Parathyroid adenoma (tissue), 2 donors: ENCODE results near the gene OR10H1.

Experiments used
- H2AFZ ChIP-seq: fragments of 300-600 bp; sonication (generic); one replicate; pipeline ENCODE4 v1.7.0; 2017; ENCODE audit warnings: antibody characterized with exemption, mild to moderate bottlenecking
- H3K27ac ChIP-seq: fragments of 300-600 bp; sonication (generic); one replicate; pipeline ENCODE4 v1.7.0; 2017
- H3K27me3 ChIP-seq: fragments of 300-600 bp; sonication (generic); one replicate; pipeline ENCODE4 v1.7.0; 2017; ENCODE audit warnings: low read length; ENCODE audit not compliant: control insufficient read depth, insufficient read depth
- H3K36me3 ChIP-seq: fragments of 300-600 bp; sonication (generic); one replicate; pipeline ENCODE4 v1.7.0; 2017; ENCODE audit warnings: low read length; ENCODE audit not compliant: control insufficient read depth, insufficient read depth
- H3K4me1 ChIP-seq: fragments of 300-600 bp; sonication (generic); one replicate; pipeline ENCODE4 v1.7.0; 2017; ENCODE audit warnings: control low read depth
- H3K4me2 ChIP-seq: fragments of 300-600 bp; sonication (generic); one replicate; pipeline ENCODE4 v1.7.0; 2017; ENCODE audit warnings: low read length
- H3K4me3 ChIP-seq: fragments of 300-600 bp; sonication (generic); one replicate; pipeline ENCODE4 v1.7.0; 2017; ENCODE audit warnings: low read depth, low read length
- H3K79me2 ChIP-seq: fragments of 300-600 bp; sonication (generic); one replicate; pipeline ENCODE4 v1.7.0; 2017; ENCODE audit warnings: control low read depth
- H3K9ac ChIP-seq: fragments of 300-600 bp; sonication (generic); one replicate; pipeline ENCODE4 v1.7.0; 2017; ENCODE audit warnings: mild to moderate bottlenecking
- H3K9me3 ChIP-seq: fragments of 300-600 bp; sonication (generic); one replicate; pipeline ENCODE4 v1.7.0; 2017; ENCODE audit warnings: low read length; ENCODE audit not compliant: control insufficient read depth
- CTCF ChIP-seq: fragments of 300-600 bp; sonication (generic); IDR thresholded peaks from one replicate; pipeline ENCODE4 v1.7.0; 2017; ENCODE audit warnings: antibody characterized with exemption, mild to moderate bottlenecking
- donor health status: primary hyperparathyroidism.

Gene OR10H1, protein sequence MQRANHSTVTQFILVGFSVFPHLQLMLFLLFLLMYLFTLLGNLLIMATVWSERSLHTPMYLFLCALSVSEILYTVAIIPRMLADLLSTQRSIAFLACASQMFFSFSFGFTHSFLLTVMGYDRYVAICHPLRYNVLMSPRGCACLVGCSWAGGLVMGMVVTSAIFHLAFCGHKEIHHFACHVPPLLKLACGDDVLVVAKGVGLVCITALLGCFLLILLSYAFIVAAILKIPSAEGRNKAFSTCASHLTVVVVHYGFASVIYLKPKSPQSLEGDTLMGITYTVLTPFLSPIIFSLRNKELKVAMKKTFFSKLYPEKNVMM

DNA sequence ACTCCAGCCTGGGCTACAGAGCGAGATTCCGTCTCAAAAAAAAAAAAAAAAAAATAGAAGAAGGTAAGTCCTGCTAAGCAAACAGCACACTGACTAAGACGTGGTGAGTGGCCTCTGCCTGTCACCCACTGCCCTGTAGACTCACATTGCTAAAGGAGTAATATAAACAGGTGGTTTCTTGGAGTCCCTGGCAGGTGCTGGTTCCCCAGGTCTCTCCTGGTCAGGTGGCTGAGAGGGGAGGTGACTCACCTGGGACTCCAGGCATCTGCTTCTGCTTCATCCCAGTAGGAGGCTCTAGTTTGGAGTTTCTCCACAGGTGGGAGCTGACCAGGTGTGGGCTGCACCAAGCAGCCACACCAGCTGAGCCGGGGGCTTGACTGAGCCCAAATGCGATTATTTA, at the start of gene OR10H1:
Gene OR10H1 (minus strand): TSS at position 359 of the 400 bp plus-strand sequence. CDS start 7,627 bp downstream, outside the sequence.
- Histone ChIP-seq H3K4me1 (no peaks in the 10 kb centered on the region), H2AFZ (no peak within 1 kb of the TSS), H3K27me3 (no peaks in the 10 kb centered on the region)

GRCh38 chr19:15864824-15865223, 49.4 kb upstream of the OR10H1 start:
- TF ChIP-seq CTCF, result no peak
- Histone ChIP-seq H3K9ac (no peak overlapping the region), H3K4me1 (no peaks in the 10 kb centered on the region), H3K27me3 (no peaks in the 10 kb centered on the region), H3K4me3 (no peak overlapping the region), H3K27ac (no peak overlapping the region), H2AFZ (no peak overlapping the region), H3K79me2 (no peaks in the 10 kb centered on the region), H3K9me3 (no peaks in the 10 kb centered on the region), H3K4me2 (no peak overlapping the region), H3K36me3 (no peaks in the 10 kb centered on the region)

More for the DNA sequence above, at the start of gene OR10H1:
- Histone ChIP-seq H3K36me3 (no peaks in the 10 kb centered on the region), H3K27ac (no peak within 1 kb of the TSS), H3K4me2 (no peak within 1 kb of the TSS), H3K9ac (no peak within 1 kb of the TSS), H3K79me2 (no peaks in the 10 kb centered on the region), H3K4me3 (no peak within 1 kb of the TSS), H3K9me3 (no peaks in the 10 kb centered on the region)
- no peak for TF ChIP-seq CTCF

DNA sequence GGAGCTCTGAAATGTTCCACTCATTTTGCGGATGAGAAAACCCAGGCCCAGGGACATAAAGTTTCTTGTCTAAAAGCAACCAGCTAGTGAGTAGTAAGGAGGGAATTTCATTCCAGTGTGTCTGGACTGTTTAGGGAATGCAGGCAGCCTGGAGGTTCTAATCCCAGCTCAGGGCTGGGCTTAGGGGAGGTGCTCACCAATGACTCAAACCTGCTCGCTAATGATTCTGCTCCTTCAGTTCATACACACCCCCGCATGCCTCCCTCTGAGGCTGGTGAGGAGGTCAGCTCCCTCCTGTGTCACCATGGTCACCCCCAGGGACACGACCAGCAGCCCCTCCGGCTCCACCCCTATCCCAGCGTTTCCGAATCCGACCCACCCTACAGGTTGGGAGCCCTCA, 47.8 kb upstream of the OR10H1 start:
- Histone ChIP-seq H3K9ac (no peak overlapping the region), H2AFZ (no peak overlapping the region), H3K79me2 (no peaks in the 10 kb centered on the region), H3K27me3 (no peaks in the 10 kb centered on the region), H3K4me1 (no peaks in the 10 kb centered on the region), H3K4me3 (no peak overlapping the region), H3K36me3 (no peaks in the 10 kb centered on the region), H3K4me2 (no peak overlapping the region), H3K27ac (no peak overlapping the region), H3K9me3 (no peaks in the 10 kb centered on the region)
- no peak for TF ChIP-seq CTCF

DNA sequence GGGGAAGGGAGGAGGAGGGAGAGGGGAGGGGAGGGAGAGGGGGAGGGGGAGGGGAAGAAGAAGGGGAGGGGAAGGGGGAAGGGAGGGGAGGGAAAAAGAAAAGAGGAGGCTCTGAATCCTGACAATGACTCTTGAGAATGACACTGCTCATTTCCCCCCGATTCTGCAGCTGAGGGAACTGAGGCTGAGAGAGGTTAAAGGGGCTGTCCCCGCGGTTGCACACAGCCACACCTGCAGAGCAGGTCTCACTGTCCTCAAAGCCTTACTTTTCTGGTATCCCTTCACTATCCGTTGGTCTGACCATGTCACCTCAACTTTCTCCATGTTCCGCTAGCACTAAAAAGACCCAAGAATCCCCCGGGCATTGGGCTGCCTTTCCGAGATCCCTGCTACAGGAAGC, 47.0 kb upstream of the OR10H1 start:
- Histone ChIP-seq H3K27ac (no peak overlapping the region), H3K27me3 (no peaks in the 10 kb centered on the region), H3K4me2 (no peak overlapping the region), H3K4me3 (no peak overlapping the region), H3K9me3 (no peaks in the 10 kb centered on the region), H3K9ac (no peak overlapping the region), H3K79me2 (no peaks in the 10 kb centered on the region), H3K4me1 (no peaks in the 10 kb centered on the region), H2AFZ (no peak overlapping the region), H3K36me3 (no peaks in the 10 kb centered on the region)
- TF ChIP-seq CTCF, result no peak

DNA sequence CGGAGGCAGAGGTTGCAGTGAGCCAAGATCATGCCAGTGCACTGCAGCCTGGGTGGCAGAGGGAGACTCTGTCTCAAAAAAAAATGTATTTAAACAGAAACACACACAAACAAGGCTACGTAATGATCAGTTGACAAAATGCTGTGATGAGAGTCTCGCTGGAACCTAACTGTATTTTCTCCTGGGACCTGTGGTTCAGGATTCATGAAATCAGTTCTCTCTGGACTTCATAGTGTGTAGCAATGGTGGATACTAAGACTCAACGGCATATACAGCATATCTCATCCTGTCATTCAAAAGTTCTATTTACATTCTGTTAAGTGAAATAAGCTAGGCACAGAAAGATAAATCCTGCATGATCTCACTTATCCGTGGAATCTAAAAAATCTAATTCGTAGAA, 45.1 kb upstream of the OR10H1 start:
- no peak overlapping the region for H3K9ac ChIP-seq
- H3K4me2 ChIP-seq, result no peak overlapping the region
- H3K27ac ChIP-seq, result no peak overlapping the region
- no peaks in the 10 kb centered on the region for H3K27me3 ChIP-seq
- no peak overlapping the region for H2AFZ ChIP-seq
- no peaks in the 10 kb centered on the region for H3K9me3 ChIP-seq
- no peak for TF ChIP-seq CTCF
- H3K79me2 ChIP-seq, result no peaks in the 10 kb centered on the region
- H3K4me3 ChIP-seq, result no peak overlapping the region
- H3K4me1 ChIP-seq, result no peaks in the 10 kb centered on the region
- no peaks in the 10 kb centered on the region for H3K36me3 ChIP-seq
